ENCODE measurements around the gene CCDC174.

The CCDC174 gene

GRCh38 chr3:14614862-14615261, 36.7 kb upstream of the CCDC174 start:
- H2AFZ ChIP-seq (ENCODE audit: low read depth, low read length, severe bottlenecking), result no peak overlapping the region
- no peak overlapping the region for H3K27ac ChIP-seq (ENCODE audit: low read depth, low read length)
- no peak for TF ChIP-seq CTCF (IDR thresholded peaks at IDR 0.05; ENCODE audit: insufficient read depth, low read length, poor library complexity, severe bottlenecking)
- no peak for TF ChIP-seq EZH2phosphoT487 (conservative IDR thresholded peaks at IDR 0.05; ENCODE audit: low read length)
- H4K20me1 ChIP-seq (ENCODE audit: low read depth, low read length), result no peaks in the 10 kb centered on the region
- H3K4me3 ChIP-seq (ENCODE audit: insufficient read depth, low read length, poor library complexity, severe bottlenecking), result no peak overlapping the region
- H3K4me2 ChIP-seq (ENCODE audit: low read depth, low read length, poor library complexity, severe bottlenecking), result no peak overlapping the region
- H3K9ac ChIP-seq (ENCODE audit: low read length), result no peak overlapping the region
- no peaks in the 10 kb centered on the region for H3K36me3 ChIP-seq (ENCODE audit: low read length)
- no peaks in the 10 kb centered on the region for H3K9me2 ChIP-seq (replicated peaks; ENCODE audit: insufficient read depth, low read length)
- no peaks in the 10 kb centered on the region for H3K9me3 ChIP-seq (ENCODE audit: insufficient read depth, low read length)
- H3F3A ChIP-seq (ENCODE audit: insufficient read depth), result no peaks in the 10 kb centered on the region
- H3K27me3 ChIP-seq (ENCODE audit: low read length), result no peaks in the 10 kb centered on the region
- no peaks in the 10 kb centered on the region for H3K79me2 ChIP-seq (ENCODE audit: insufficient read depth, low read length)

GRCh38 chr3:14616606-14617507, 34.7 kb upstream of the CCDC174 start:
- no peaks in the 10 kb centered on the region for H4K20me1 ChIP-seq (ENCODE audit: low read depth, low read length)
- no peaks in the 10 kb centered on the region for H3K9me3 ChIP-seq (ENCODE audit: insufficient read depth, low read length)
- H3F3A ChIP-seq (ENCODE audit: insufficient read depth), result no peaks in the 10 kb centered on the region
- H3K79me2 ChIP-seq (ENCODE audit: insufficient read depth, low read length), result no peaks in the 10 kb centered on the region
- H3K36me3 ChIP-seq (ENCODE audit: low read length), result no peaks in the 10 kb centered on the region
- no peaks in the 10 kb centered on the region for H3K9me2 ChIP-seq (replicated peaks; ENCODE audit: insufficient read depth, low read length)
- no peak overlapping the region for H3K4me3 ChIP-seq (ENCODE audit: insufficient read depth, low read length, poor library complexity, severe bottlenecking)
- H3K9ac ChIP-seq (ENCODE audit: low read length), result no peak overlapping the region
- TF ChIP-seq EZH2phosphoT487 (conservative IDR thresholded peaks at IDR 0.05; ENCODE audit: low read length), result no peak
- TF ChIP-seq CTCF (IDR thresholded peaks at IDR 0.05; ENCODE audit: insufficient read depth, low read length, poor library complexity, severe bottlenecking), result no peak
- no peak overlapping the region for H3K4me2 ChIP-seq (ENCODE audit: low read depth, low read length, poor library complexity, severe bottlenecking)
- no peaks in the 10 kb centered on the region for H3K27me3 ChIP-seq (ENCODE audit: low read length)
- H3K27ac ChIP-seq (ENCODE audit: low read depth, low read length), result no peak overlapping the region
- no peak overlapping the region for H2AFZ ChIP-seq (ENCODE audit: low read depth, low read length, severe bottlenecking)

GRCh38 chr3:14617508-14618023, 34.0 kb upstream of the CCDC174 start:
- no peaks in the 10 kb centered on the region for H4K20me1 ChIP-seq (ENCODE audit: low read depth, low read length)
- no peak overlapping the region for H2AFZ ChIP-seq (ENCODE audit: low read depth, low read length, severe bottlenecking)
- H3K27ac ChIP-seq (ENCODE audit: low read depth, low read length), result no peak overlapping the region
- no peaks in the 10 kb centered on the region for H3K79me2 ChIP-seq (ENCODE audit: insufficient read depth, low read length)
- H3K9me2 ChIP-seq (replicated peaks; ENCODE audit: insufficient read depth, low read length), result no peaks in the 10 kb centered on the region
- H3K36me3 ChIP-seq (ENCODE audit: low read length), result no peaks in the 10 kb centered on the region
- no peaks in the 10 kb centered on the region for H3F3A ChIP-seq (ENCODE audit: insufficient read depth)
- H3K9me3 ChIP-seq (ENCODE audit: insufficient read depth, low read length), result no peaks in the 10 kb centered on the region
- H3K4me3 ChIP-seq (ENCODE audit: insufficient read depth, low read length, poor library complexity, severe bottlenecking), result no peak overlapping the region
- H3K9ac ChIP-seq (ENCODE audit: low read length), result no peak overlapping the region
- H3K4me2 ChIP-seq (ENCODE audit: low read depth, low read length, poor library complexity, severe bottlenecking), result no peak overlapping the region
- TF ChIP-seq EZH2phosphoT487 (conservative IDR thresholded peaks at IDR 0.05; ENCODE audit: low read length), result no peak
- no peak for TF ChIP-seq CTCF (IDR thresholded peaks at IDR 0.05; ENCODE audit: insufficient read depth, low read length, poor library complexity, severe bottlenecking)
- no peaks in the 10 kb centered on the region for H3K27me3 ChIP-seq (ENCODE audit: low read length)
